MCF 10A (cell line): ENCODE results near the gene SBK1. TPM values are rescaled to one million over a fixed set of nuclear protein-coding genes. Genes with fewer than 3 reads are reported as not detected.

ENCODE experiments used
- BruUV-seq: library from RNA; stranded (reverse); fragments of 400-500 nt; replicated peaks from 2 replicates; lab custom pipeline; 2021; lab: Mats Ljungman, UMichigan
- CTCF ChIA-PET: fragments of 300-600 bp; sonication (Branson Sonifier 250); formaldehyde crosslinking; extraction: SDS; loops from one replicate; lab custom pipeline; 2021; ENCODE audit warnings: antibody characterized with exemption, inconsistent platforms; lab: Yijun Ruan, JAX
- POLR2A ChIA-PET: fragments of 300-600, 350-650 bp; sonication (Branson Sonifier 250); formaldehyde crosslinking; extraction: SDS; loops from one replicate; lab custom pipeline; 2020; ENCODE audit warnings: antibody characterized with exemption, inconsistent platforms; lab: Yijun Ruan, JAX
- DNase-seq: peaks from one replicate; pipeline ENCODE4 v3.0.0-alpha.2; 2018; ENCODE audit not compliant: unreplicated experiment
- H3K27ac Mint-ChIP-seq: one replicate; pipeline ENCODE4 v1.8.0; 2022; ENCODE audit warnings: mild to moderate bottlenecking, low read depth, mixed read lengths; ENCODE audit not compliant: unreplicated experiment
- H3K27me3 Mint-ChIP-seq: one replicate; pipeline ENCODE4 v1.8.0; 2022; ENCODE audit warnings: mixed read lengths; ENCODE audit not compliant: insufficient read depth, unreplicated experiment
- H3K36me3 Mint-ChIP-seq: one replicate; pipeline ENCODE4 v1.8.0; 2022; ENCODE audit warnings: mild to moderate bottlenecking, moderate library complexity, mixed read lengths; ENCODE audit not compliant: insufficient read depth, unreplicated experiment
- H3K4me1 Mint-ChIP-seq: one replicate; pipeline ENCODE4 v1.8.0; 2022; ENCODE audit warnings: mixed read lengths; ENCODE audit not compliant: insufficient read depth, unreplicated experiment
- H3K4me3 Mint-ChIP-seq: one replicate; pipeline ENCODE4 v1.8.0; 2022; ENCODE audit warnings: mild to moderate bottlenecking, moderate library complexity, mixed read lengths; ENCODE audit not compliant: unreplicated experiment
- H3K9me3 Mint-ChIP-seq: one replicate; pipeline ENCODE4 v1.8.0; 2022; ENCODE audit warnings: mixed read lengths; ENCODE audit not compliant: unreplicated experiment
- intact Hi-C: fragments of 100-400 bp; cut with micrococcal nuclease; formaldehyde crosslinking; loops from 2 replicates; pipeline ENCODE4 v1.14.1; 2022
- total RNA-seq: library from RNA; stranded (reverse); gene quantifications from 2 replicates; pipeline ENCODE4 v1.2.3, GENCODE V29; 2022
- TF ChIP-seq, protein P1 (sequence below): fragments of 200-600 bp; IDR thresholded peaks from one replicate; pipeline ENCODE4 v1.8.0; 2022; ENCODE audit warnings: antibody characterized with exemption, mild to moderate bottlenecking; ENCODE audit not compliant: unreplicated experiment

The SBK1 gene
- total RNA-seq, 1 experiment from 2014 or later, result 0.14 TPM

DNA sequence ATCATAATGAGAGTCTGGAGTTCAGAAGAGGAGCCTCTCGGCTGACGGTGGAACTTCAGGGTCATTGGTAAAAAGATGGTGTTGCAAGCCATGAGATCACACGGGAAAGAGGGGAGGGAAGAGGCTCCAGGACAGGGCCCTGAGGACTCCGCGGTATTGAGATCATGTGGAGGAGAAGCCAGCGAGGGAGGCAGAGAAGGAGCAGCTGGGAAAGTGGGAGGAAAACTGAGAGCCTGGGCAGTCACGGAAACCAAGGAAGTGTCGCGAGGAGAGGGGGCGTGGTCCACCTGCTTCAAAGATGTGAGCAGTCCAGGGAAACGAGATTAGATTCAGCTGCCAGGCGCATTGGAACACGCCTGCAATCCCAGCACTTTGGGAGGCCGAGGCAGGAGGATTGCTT is 27.7 kb upstream of the SBK1 start:
- Mint-ChIP-seq H3K4me3 (no peak overlapping the region), H3K4me1 (peaks cover 8% of the 10 kb centered on the region), H3K27ac (no peak overlapping the region), H3K27me3 (peaks cover 64% of the 10 kb centered on the region), H3K9me3 (no peaks in the 10 kb centered on the region), H3K36me3 (peaks cover 4% of the 10 kb centered on the region)
- POLR2A ChIA-PET, result interaction anchor here (1.1 kb wide), 1 partner anchor 27 kb away, joined by 3 read pairs; the partner anchor contains the start of gene SBK1
- CTCF ChIA-PET, result interaction anchor here (0.6 to 3.3 kb wide), 4 partner anchors 13 to 58 kb away, joined by 3 to 20 read pairs (median 4); no protein-coding TSS in a partner anchor
- no TSS peak for BruUV-seq
- TF ChIP-seq, protein P1, sequence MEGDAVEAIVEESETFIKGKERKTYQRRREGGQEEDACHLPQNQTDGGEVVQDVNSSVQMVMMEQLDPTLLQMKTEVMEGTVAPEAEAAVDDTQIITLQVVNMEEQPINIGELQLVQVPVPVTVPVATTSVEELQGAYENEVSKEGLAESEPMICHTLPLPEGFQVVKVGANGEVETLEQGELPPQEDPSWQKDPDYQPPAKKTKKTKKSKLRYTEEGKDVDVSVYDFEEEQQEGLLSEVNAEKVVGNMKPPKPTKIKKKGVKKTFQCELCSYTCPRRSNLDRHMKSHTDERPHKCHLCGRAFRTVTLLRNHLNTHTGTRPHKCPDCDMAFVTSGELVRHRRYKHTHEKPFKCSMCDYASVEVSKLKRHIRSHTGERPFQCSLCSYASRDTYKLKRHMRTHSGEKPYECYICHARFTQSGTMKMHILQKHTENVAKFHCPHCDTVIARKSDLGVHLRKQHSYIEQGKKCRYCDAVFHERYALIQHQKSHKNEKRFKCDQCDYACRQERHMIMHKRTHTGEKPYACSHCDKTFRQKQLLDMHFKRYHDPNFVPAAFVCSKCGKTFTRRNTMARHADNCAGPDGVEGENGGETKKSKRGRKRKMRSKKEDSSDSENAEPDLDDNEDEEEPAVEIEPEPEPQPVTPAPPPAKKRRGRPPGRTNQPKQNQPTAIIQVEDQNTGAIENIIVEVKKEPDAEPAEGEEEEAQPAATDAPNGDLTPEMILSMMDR, result no peak
- intact Hi-C loops, result no loop called here
- peak; percentile 68 for DNase-seq

GRCh38 chr16:28265822-28266221 is 26.5 kb upstream of the SBK1 start:
- no peak overlapping the region for H3K27ac Mint-ChIP-seq
- ChIA-PET POLR2A (no interaction called here), CTCF (interaction anchor here (1.3 to 3.3 kb wide), 3 partner anchors 12 to 56 kb away, joined by 4 to 20 read pairs (median 5); no protein-coding TSS in a partner anchor)
- TF ChIP-seq, protein P1, result no peak
- peaks cover 8% of the 10 kb centered on the region for H3K4me1 Mint-ChIP-seq
- BruUV-seq, result no TSS peak
- H3K4me3 Mint-ChIP-seq, result no peak overlapping the region
- no peaks in the 10 kb centered on the region for H3K9me3 Mint-ChIP-seq
- intact Hi-C loops, result no loop called here
- H3K36me3 Mint-ChIP-seq, result peaks cover 4% of the 10 kb centered on the region
- H3K27me3 Mint-ChIP-seq, result peaks cover 53% of the 10 kb centered on the region
- no peak for DNase-seq

- peaks cover 8% of the 10 kb centered on the region for H3K4me1 Mint-ChIP-seq
- ChIA-PET POLR2A (no interaction called here), CTCF (interaction anchor here (3.0 to 3.3 kb wide), 2 partner anchors 10 to 49 kb away, joined by 7 to 20 read pairs; no protein-coding TSS in a partner anchor)
- intact Hi-C loops, result no loop called here
- DNase-seq, result no peak
- H3K36me3 Mint-ChIP-seq, result peaks cover 4% of the 10 kb centered on the region
- H3K9me3 Mint-ChIP-seq, result no peaks in the 10 kb centered on the region
- no peak overlapping the region for H3K4me3 Mint-ChIP-seq
- TF ChIP-seq, protein P1, result no peak
- no peak overlapping the region for H3K27ac Mint-ChIP-seq
- BruUV-seq, result no TSS peak
- peaks cover 49% of the 10 kb centered on the region for H3K27me3 Mint-ChIP-seq
Measured at GRCh38 chr16:28267356-28267755, 25.0 kb upstream of the SBK1 start.

GRCh38 chr16:28273511-28273910 is 18.8 kb upstream of the SBK1 start:
- no peaks in the 10 kb centered on the region for H3K9me3 Mint-ChIP-seq
- H3K4me3 Mint-ChIP-seq, result no peak overlapping the region
- intact Hi-C loops, result no loop called here
- BruUV-seq, result no TSS peak
- POLR2A ChIA-PET, result no interaction called here
- peaks cover 9% of the 10 kb centered on the region for H3K4me1 Mint-ChIP-seq
- TF ChIP-seq, protein P1, result no peak
- H3K27me3 Mint-ChIP-seq, result peaks cover 57% of the 10 kb centered on the region
- H3K36me3 Mint-ChIP-seq, result no peaks in the 10 kb centered on the region
- no peak overlapping the region for H3K27ac Mint-ChIP-seq
- CTCF ChIA-PET, result interaction anchor here (0.6 to 2.4 kb wide), 3 partner anchors 43 to 48 kb away, joined by 3 to 6 read pairs (median 4); no protein-coding TSS in a partner anchor
- no peak for DNase-seq
